Measurements from ENCODE around the gene COL4A6. TPM values are rescaled to one million over a fixed set of nuclear protein-coding genes. Genes with fewer than 3 reads are reported as not detected.

The COL4A6 gene
- total and polyA plus RNA-seq, 2 donors (not counting 3 experiments of a cell fraction or from before 2014, with no cell fraction given) = 0.49 to 0.62 TPM

GRCh38 chrX:108224218-108224617 lies 214.0 kb downstream of the COL4A6 start:
- H3K4me3 ChIP-seq (replicated peaks in 1 of 3; ENCODE audit: insufficient read depth in 1 of 3, low read depth in 1 of 3, low read length in 3 of 3) = no peak overlapping the region
- H3K9ac ChIP-seq (replicated peaks; ENCODE audit: extremely low read depth, insufficient read depth, low read length) = no peak overlapping the region
- TF ChIP-seq POLR2A (IDR thresholded peaks at IDR 0.05; ENCODE audit: low read depth, low read length) (no peak), EZH2 (IDR thresholded peaks at IDR 0.05; ENCODE audit: borderline replicate concordance, low read depth, low read length, severe bottlenecking) (no peak), MYC (IDR thresholded peaks at IDR 0.05; ENCODE audit: low read depth, low read length) (no peak), MAX (IDR thresholded peaks at IDR 0.05; ENCODE audit: insufficient read depth, insufficient read length) (no peak), FOS (IDR thresholded peaks at IDR 0.05; ENCODE audit: borderline replicate concordance, insufficient read depth, low read length) (no peak)
- H3K36me3 ChIP-seq (ENCODE audit: control insufficient read depth in 2 of 2, extremely low read depth in 1 of 2, insufficient read depth in 2 of 2, low read length in 2 of 2) = no peaks in the 10 kb centered on the region
- H3K4me1 ChIP-seq (ENCODE audit: control insufficient read depth, extremely low read depth, insufficient read depth, low read length) = no peaks in the 10 kb centered on the region
- no TSS peak for BruUV-seq (replicated peaks)
- H2AFZ ChIP-seq (ENCODE audit: low read depth, low read length) = no peak overlapping the region
- H3K27ac ChIP-seq (ENCODE audit: insufficient read depth, low read depth, low read length) = no peak overlapping the region
- H3K9me1 ChIP-seq (replicated peaks; ENCODE audit: control insufficient read depth, extremely low read depth, insufficient read depth, low read length) = no peaks in the 10 kb centered on the region
- H4K20me1 ChIP-seq (replicated peaks; ENCODE audit: control insufficient read depth, extremely low read depth, insufficient read depth, low read length) = no peaks in the 10 kb centered on the region
- H3K79me2 ChIP-seq (ENCODE audit: control insufficient read depth, insufficient read depth, low read length) = no peaks in the 10 kb centered on the region
- ChIA-PET CTCF (interaction anchor here (0.6 to 3.4 kb wide), 40 partner anchors 8 to 1161 kb away, joined by 3 to 117 read pairs (median 4); partner anchors contain the start of gene COL4A5), POLR2A (no interaction called here)
- no peak for FAIRE-seq
- H3K9me3 ChIP-seq (replicated peaks; ENCODE audit: control insufficient read depth, insufficient read depth, low read length) = no peaks in the 10 kb centered on the region
- H3K27me3 ChIP-seq (ENCODE audit: control insufficient read depth in 2 of 2, insufficient read depth in 2 of 2, low read length in 2 of 2) = peaks cover 0 to 2% of the 10 kb centered on the region in 2 experiments
- DNase-seq (ENCODE audit: low read depth, low spot score) = no peak
- intact Hi-C loops (cut with micrococcal nuclease) (loop anchor here (1.0 to 2.0 kb wide), 2 partner anchors 81 to 313 kb away; no protein-coding TSS in a partner anchor), dilution Hi-C loops (cut with MboI; ENCODE audit: extremely low pct_ligation_motif_present, low sequenced_read_pairs) (no loop called here)
- H3K4me2 ChIP-seq (ENCODE audit: insufficient read depth, low read length) = no peak overlapping the region

GRCh38 chrX:108223585-108223984 lies 214.6 kb downstream of the COL4A6 start:
- POLR2A ChIA-PET = no interaction called here
- Histone ChIP-seq H3K4me2 (ENCODE audit: insufficient read depth, low read length) (no peak overlapping the region), H3K36me3 (ENCODE audit: control insufficient read depth in 2 of 2, extremely low read depth in 1 of 2, insufficient read depth in 2 of 2, low read length in 2 of 2) (no peaks in the 10 kb centered on the region), H3K4me1 (ENCODE audit: control insufficient read depth, extremely low read depth, insufficient read depth, low read length) (no peaks in the 10 kb centered on the region), H3K27me3 (ENCODE audit: control insufficient read depth in 2 of 2, insufficient read depth in 2 of 2, low read length in 2 of 2) (peaks cover 0 to 2% of the 10 kb centered on the region in 2 experiments), H3K79me2 (ENCODE audit: control insufficient read depth, insufficient read depth, low read length) (no peaks in the 10 kb centered on the region), H3K4me3 (replicated peaks in 1 of 3; ENCODE audit: insufficient read depth in 1 of 3, low read depth in 1 of 3, low read length in 3 of 3) (no peak overlapping the region), H2AFZ (ENCODE audit: low read depth, low read length) (no peak overlapping the region), H3K27ac (ENCODE audit: insufficient read depth, low read depth, low read length) (no peak overlapping the region), H3K9ac (replicated peaks; ENCODE audit: extremely low read depth, insufficient read depth, low read length) (no peak overlapping the region), H3K9me1 (replicated peaks; ENCODE audit: control insufficient read depth, extremely low read depth, insufficient read depth, low read length) (no peaks in the 10 kb centered on the region), H4K20me1 (replicated peaks; ENCODE audit: control insufficient read depth, extremely low read depth, insufficient read depth, low read length) (no peaks in the 10 kb centered on the region), H3K9me3 (replicated peaks; ENCODE audit: control insufficient read depth, insufficient read depth, low read length) (no peaks in the 10 kb centered on the region)
- no peak for TF ChIP-seq MYC (IDR thresholded peaks at IDR 0.05; ENCODE audit: low read depth, low read length)
- no peak for TF ChIP-seq EZH2 (IDR thresholded peaks at IDR 0.05; ENCODE audit: borderline replicate concordance, low read depth, low read length, severe bottlenecking)
- no peak for TF ChIP-seq GATA2 (IDR thresholded peaks at IDR 0.05; ENCODE audit: insufficient read depth, insufficient read length, low read depth, low read length)
- no peak for TF ChIP-seq POLR2A (IDR thresholded peaks at IDR 0.05; ENCODE audit: low read depth, low read length)
- TF ChIP-seq MAX (IDR thresholded peaks at IDR 0.05; ENCODE audit: insufficient read depth, insufficient read length) = no peak
- TF ChIP-seq CTCF (IDR thresholded peaks at IDR 0.05; ENCODE audit: extremely low read depth in 1 of 2, insufficient read depth in 1 of 2, low read depth in 1 of 2, low read length in 2 of 2) = no peak
- TF ChIP-seq FOS (IDR thresholded peaks at IDR 0.05; ENCODE audit: borderline replicate concordance, insufficient read depth, low read length) = no peak
- TF ChIP-seq POLR2AphosphoS5 (IDR thresholded peaks at IDR 0.05; ENCODE audit: insufficient read depth, low read depth, low read length) = no peak
- TF ChIP-seq JUN (IDR thresholded peaks at IDR 0.05; ENCODE audit: borderline replicate concordance, insufficient read depth, insufficient read length, low read depth) = no peak
- intact Hi-C loops (cut with micrococcal nuclease) = no loop called here
- DNase-seq (ENCODE audit: low read depth, low spot score) = no peak
- no TSS peak for BruUV-seq (replicated peaks)
- no peak for FAIRE-seq
- CTCF ChIA-PET = interaction anchor here (0.9 to 3.4 kb wide), 21 partner anchors 8 to 1159 kb away, joined by 3 to 117 read pairs (median 6); partner anchors contain the start of gene COL4A5
- dilution Hi-C loops (cut with MboI; ENCODE audit: extremely low pct_ligation_motif_present, low sequenced_read_pairs) = no loop called here

Measured in endothelial cell of umbilical vein (primary cell).